Endothelial cell (in vitro differentiated cells): ENCODE results near the gene RS1. TPM values are rescaled to one million over a fixed set of nuclear protein-coding genes. Genes with fewer than 3 reads are reported as not detected.

Experiments used
- DNase-seq: peaks from one replicate; pipeline ENCODE4 v3.0.0; 2021; ENCODE audit warnings: low spot score
- H3K27ac Mint-ChIP-seq: one replicate; pipeline ENCODE4 v1.8.0; 2021; ENCODE audit warnings: mixed read lengths, inconsistent platforms; ENCODE audit not compliant: unreplicated experiment
- H3K27me3 Mint-ChIP-seq: one replicate; pipeline ENCODE4 v1.8.0; 2021; ENCODE audit warnings: mild to moderate bottlenecking, moderate library complexity, mixed read lengths, inconsistent platforms; ENCODE audit not compliant: unreplicated experiment
- H3K36me3 Mint-ChIP-seq: one replicate; pipeline ENCODE4 v1.8.0; 2021; ENCODE audit warnings: mild to moderate bottlenecking, low read depth, mixed read lengths, inconsistent platforms; ENCODE audit not compliant: unreplicated experiment
- H3K4me1 Mint-ChIP-seq: one replicate; pipeline ENCODE4 v1.8.0; 2021; ENCODE audit warnings: mild to moderate bottlenecking, mixed read lengths, inconsistent platforms; ENCODE audit not compliant: unreplicated experiment
- H3K4me3 Mint-ChIP-seq: one replicate; pipeline ENCODE4 v1.8.0; 2021; ENCODE audit warnings: mild to moderate bottlenecking, mixed read lengths, inconsistent platforms; ENCODE audit not compliant: unreplicated experiment
- H3K9me3 Mint-ChIP-seq: one replicate; pipeline ENCODE4 v1.8.0; 2021; ENCODE audit warnings: mixed read lengths, inconsistent platforms; ENCODE audit not compliant: unreplicated experiment
- CTCF ChIP-seq: fragments of 200-600 bp; sonication (generic); IDR thresholded peaks from one replicate; pipeline ENCODE4 v1.5.0; 2021; ENCODE audit warnings: antibody characterized with exemption; ENCODE audit not compliant: unreplicated experiment
- total RNA-seq: library from RNA; stranded (reverse); fragmentation: NEBNext Ultra II Directional; extraction: Animal tissue kit (Norgen Biotek cat#: 25700); gene quantifications from one replicate; pipeline ENCODE4 v1.2.1, GENCODE V29; 2021; ENCODE audit not compliant: unreplicated experiment

The RS1 gene
- total RNA-seq, 1 donor from 2014 or later: not detected

- no peaks in the 10 kb centered on the region for H3K36me3 Mint-ChIP-seq
- peaks cover 2% of the 10 kb centered on the region for H3K27me3 Mint-ChIP-seq
- no peak overlapping the region for H3K4me3 Mint-ChIP-seq
- no peaks in the 10 kb centered on the region for H3K9me3 Mint-ChIP-seq
- H3K4me1 Mint-ChIP-seq: no peaks in the 10 kb centered on the region
- no peak overlapping the region for H3K27ac Mint-ChIP-seq
- no peak for TF ChIP-seq CTCF
- no peak for DNase-seq
Observed at GRCh38 chrX:18643853-18644252, 28.1 kb downstream of the RS1 start.

- Mint-ChIP-seq H3K27me3 (peaks cover 2% of the 10 kb centered on the region), H3K4me1 (no peaks in the 10 kb centered on the region), H3K4me3 (no peak overlapping the region), H3K36me3 (no peaks in the 10 kb centered on the region), H3K27ac (no peak overlapping the region), H3K9me3 (no peaks in the 10 kb centered on the region)
- DNase-seq: no peak
- TF ChIP-seq CTCF: no peak
Observed at GRCh38 chrX:18643243-18643642, 28.7 kb downstream of the RS1 start.

GRCh38 chrX:18640686-18641085 lies 31.2 kb downstream of the RS1 start:
- no peak overlapping the region for H3K4me3 Mint-ChIP-seq
- H3K4me1 Mint-ChIP-seq: no peaks in the 10 kb centered on the region
- H3K9me3 Mint-ChIP-seq: no peaks in the 10 kb centered on the region
- peaks cover 2% of the 10 kb centered on the region for H3K27me3 Mint-ChIP-seq
- DNase-seq: no peak
- H3K27ac Mint-ChIP-seq: no peak overlapping the region
- TF ChIP-seq CTCF: no peak
- H3K36me3 Mint-ChIP-seq: no peaks in the 10 kb centered on the region

GRCh38 chrX:18639280-18639679 lies 32.6 kb downstream of the RS1 start:
- no peak overlapping the region for H3K4me3 Mint-ChIP-seq
- H3K4me1 Mint-ChIP-seq: no peaks in the 10 kb centered on the region
- H3K27me3 Mint-ChIP-seq: no peaks in the 10 kb centered on the region
- no peaks in the 10 kb centered on the region for H3K9me3 Mint-ChIP-seq
- no peaks in the 10 kb centered on the region for H3K36me3 Mint-ChIP-seq
- TF ChIP-seq CTCF: no peak
- H3K27ac Mint-ChIP-seq: no peak overlapping the region
- no peak for DNase-seq

- H3K36me3 Mint-ChIP-seq: no peaks in the 10 kb centered on the region
- no peaks in the 10 kb centered on the region for H3K9me3 Mint-ChIP-seq
- no peak for TF ChIP-seq CTCF
- H3K27ac Mint-ChIP-seq: no peak overlapping the region
- no peak for DNase-seq
- H3K4me3 Mint-ChIP-seq: no peak overlapping the region
- H3K27me3 Mint-ChIP-seq: no peaks in the 10 kb centered on the region
- peaks cover 6% of the 10 kb centered on the region for H3K4me1 Mint-ChIP-seq
Observed at GRCh38 chrX:18638398-18638797, 33.5 kb downstream of the RS1 start.
